ENCODE data around the gene GLRB. TPM values are rescaled to one million over a fixed set of nuclear protein-coding genes. Genes with fewer than 3 reads are reported as not detected.
"Not testable (repeated sequence)": the region's sequence is repeated elsewhere in the genome, so short reads cannot be mapped to it uniquely, and the experiment has no call there.

GLRB gene
- total and polyA plus RNA-seq, 9 of the 15 experiments (the other 6 are each of a cell fraction or from before 2014, with no cell fraction given), result not detected

DNA sequence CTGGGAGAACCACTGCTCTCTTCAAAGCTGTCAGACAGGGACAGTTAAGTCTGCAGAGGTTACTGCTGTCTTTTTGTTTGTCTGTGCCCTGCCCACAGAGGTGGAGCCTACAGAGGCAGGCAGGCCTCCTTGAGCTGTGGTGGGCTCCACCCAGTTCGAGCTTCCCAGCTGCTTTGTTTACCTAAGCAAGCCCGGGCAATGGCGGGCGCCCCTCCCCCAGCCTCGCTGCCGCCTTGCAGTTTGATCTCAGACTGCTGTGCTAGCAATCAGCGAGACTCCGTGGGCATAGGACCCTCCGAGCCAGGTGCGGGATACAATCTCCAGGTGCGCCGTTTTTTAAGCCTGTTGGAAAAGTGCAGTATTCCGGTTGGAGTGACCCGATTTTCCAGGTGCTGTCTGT is 104.3 kb downstream of the GLRB start:
- DNase-seq (ENCODE audit: extremely low read depth in 1 of 4, low spot score in 3 of 4); BruUV-seq (replicated peaks); POLR2A ChIA-PET; H3K79me2 ChIP-seq (ENCODE audit: control insufficient read depth, insufficient read depth, low read length); H3K9ac ChIP-seq (ENCODE audit: insufficient read depth in 1 of 2, low read depth in 2 of 2, low read length in 2 of 2); H3K4me1 ChIP-seq (replicated peaks in 1 of 2; ENCODE audit: control insufficient read depth in 2 of 2, insufficient read depth in 2 of 2, low read length in 2 of 2); CTCF ChIA-PET (ENCODE audit: low intra/inter-chr PET ratio); ATAC-seq; H3K9me3 ChIP-seq (replicated peaks; ENCODE audit: control insufficient read depth, insufficient read depth, low read depth, low read length); H3K27ac ChIP-seq (ENCODE audit: extremely low read depth, low read depth, low read length); H3K36me3 ChIP-seq (ENCODE audit: control insufficient read depth, insufficient read depth, low read length); H3K9me1 ChIP-seq (ENCODE audit: control insufficient read depth, insufficient read depth, low read length); H2AFZ ChIP-seq (ENCODE audit: low read depth, low read length); H3K4me3 ChIP-seq; H4K20me1 ChIP-seq (replicated peaks; ENCODE audit: control insufficient read depth, insufficient read depth, low read length); FAIRE-seq; H3K4me2 ChIP-seq (ENCODE audit: insufficient read depth, low read length); intact Hi-C loops (cut with micrococcal nuclease); H3K27me3 ChIP-seq (ENCODE audit: control insufficient read depth in 2 of 2, insufficient read depth in 2 of 2, low read length in 2 of 2); in situ Hi-C loops (cut with MboI): not testable (repeated sequence)
- WGBS (ENCODE audit: insufficient coverage, low coverage, missing lambda C conversion rate), result 3% methylated on average over 8 of the region's 14 CpGs

DNA sequence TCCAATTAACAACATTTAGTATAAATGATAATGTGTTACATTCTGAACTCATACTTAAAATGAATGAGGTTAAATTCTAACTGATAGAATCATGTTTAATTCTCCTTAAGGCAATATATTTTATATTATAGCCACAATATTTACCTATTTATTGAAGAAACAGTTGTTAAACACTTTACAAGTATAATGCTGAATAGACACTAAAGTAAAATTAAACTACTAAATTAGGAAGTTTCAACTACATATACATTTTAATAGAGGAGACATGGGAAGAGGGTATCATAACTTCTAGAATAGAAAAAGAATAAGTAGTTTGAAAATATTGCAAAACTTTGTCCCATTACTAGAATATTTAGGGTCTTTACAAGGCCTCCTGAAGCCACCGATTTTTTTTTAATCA is 108.3 kb downstream of the GLRB start:
- Histone ChIP-seq H3K27ac (ENCODE audit: extremely low read depth, low read depth, low read length) (no peak overlapping the region), H3K36me3 (ENCODE audit: control insufficient read depth, insufficient read depth, low read length) (no peaks in the 10 kb centered on the region), H3K9me1 (ENCODE audit: control insufficient read depth, insufficient read depth, low read length) (no peaks in the 10 kb centered on the region), H3K4me2 (ENCODE audit: insufficient read depth, low read length) (no peak overlapping the region), H2AFZ (ENCODE audit: low read depth, low read length) (no peak overlapping the region), H3K4me1 (replicated peaks in 1 of 2; ENCODE audit: control insufficient read depth in 2 of 2, insufficient read depth in 2 of 2, low read length in 2 of 2) (no peaks in the 10 kb centered on the region), H3K79me2 (ENCODE audit: control insufficient read depth, insufficient read depth, low read length) (no peaks in the 10 kb centered on the region), H4K20me1 (replicated peaks; ENCODE audit: control insufficient read depth, insufficient read depth, low read length) (no peaks in the 10 kb centered on the region), H3K9me3 (replicated peaks; ENCODE audit: control insufficient read depth, insufficient read depth, low read depth, low read length) (no peaks in the 10 kb centered on the region), H3K27me3 (ENCODE audit: control insufficient read depth in 2 of 2, insufficient read depth in 2 of 2, low read length in 2 of 2) (no peaks in the 10 kb centered on the region), H3K9ac (ENCODE audit: insufficient read depth in 1 of 2, low read depth in 2 of 2, low read length in 2 of 2) (no peak overlapping the region), H3K4me3 (no peak overlapping the region)
- ChIA-PET POLR2A (no interaction called here), CTCF (ENCODE audit: low intra/inter-chr PET ratio) (no interaction called here)
- ATAC-seq (no peak), DNase-seq (ENCODE audit: extremely low read depth in 1 of 4, low spot score in 3 of 4) (no peak), FAIRE-seq (no peak)
- WGBS (ENCODE audit: insufficient coverage, low coverage, missing lambda C conversion rate), result 0% methylated on average over 1 of the region's 1 CpG
- intact Hi-C loops (cut with micrococcal nuclease) (no loop called here), in situ Hi-C loops (cut with MboI) (no loop called here)
- BruUV-seq (replicated peaks), result no TSS peak
- no peak for TF ChIP-seq SRSF1 (IDR thresholded peaks at IDR 0.05; ENCODE audit: low read depth, low read length)
- TF ChIP-seq BDP1 (IDR thresholded peaks at IDR 0.05; ENCODE audit: insufficient read depth, insufficient read length), result no peak
- TF ChIP-seq ZNF316 (IDR thresholded peaks at IDR 0.05), result peak; percentile 68
- TF ChIP-seq STAG1 (CRISPR knock-in tag; IDR thresholded peaks at IDR 0.05; ENCODE audit: borderline replicate concordance), result no peak
- 0 out of 2 replicates have a peak, but pooled peaks have one; percentile 7 for TF ChIP-seq MAFG (tag; conservative IDR thresholded peaks at IDR 0.05)
- no peak for TF ChIP-seq STAT5A (IDR thresholded peaks at IDR 0.05; ENCODE audit: borderline replicate concordance, low read length)
- TF ChIP-seq C11orf30 (IDR thresholded peaks at IDR 0.05; ENCODE audit: low read depth), result 0 out of 2 replicates have a peak, but pooled peaks have one; percentile 36
- no peak for TF ChIP-seq ZNF143 (CRISPR knock-in tag; IDR thresholded peaks at IDR 0.05)
- TF ChIP-seq, protein P1, sequence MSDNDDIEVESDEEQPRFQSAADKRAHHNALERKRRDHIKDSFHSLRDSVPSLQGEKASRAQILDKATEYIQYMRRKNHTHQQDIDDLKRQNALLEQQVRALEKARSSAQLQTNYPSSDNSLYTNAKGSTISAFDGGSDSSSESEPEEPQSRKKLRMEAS (CRISPR knock-in tag; IDR thresholded peaks at IDR 0.05), result no peak
- no peak for TF ChIP-seq SETDB1 (IDR thresholded peaks at IDR 0.05; ENCODE audit: low read length)
- TF ChIP-seq CUX1 (CRISPR knock-in tag; IDR thresholded peaks at IDR 0.05), result no peak

All from K562 (cell line).